HEK293T (cell line): Measurements from ENCODE around the gene FHL3.

Experiments
- BHLHE40 ChIP-seq: fragments of 450-650 bp; IDR thresholded peaks from 2 replicates; pipeline ENCODE4 v1.6.1; 2016; ENCODE audit warnings: mild to moderate bottlenecking, moderate library complexity, borderline replicate concordance
- CTBP1 ChIP-seq: fragments of 450-650 bp; IDR thresholded peaks from 2 replicates; pipeline ENCODE4 v1.6.1; 2016; ENCODE audit warnings: borderline replicate concordance
- FOXM1 ChIP-seq: fragments of 450-650 bp; IDR thresholded peaks from 2 replicates; pipeline ENCODE4 v1.6.1; 2017; ENCODE audit warnings: mild to moderate bottlenecking, borderline replicate concordance
- NFRKB ChIP-seq: fragments of 450-650 bp; IDR thresholded peaks from 2 replicates; pipeline ENCODE4 v1.6.1; 2016; ENCODE audit warnings: mild to moderate bottlenecking, moderate library complexity
- ZNF384 ChIP-seq: fragments of 450-650 bp; IDR thresholded peaks from 2 replicates; pipeline ENCODE4 v1.6.1; 2016

DNA sequence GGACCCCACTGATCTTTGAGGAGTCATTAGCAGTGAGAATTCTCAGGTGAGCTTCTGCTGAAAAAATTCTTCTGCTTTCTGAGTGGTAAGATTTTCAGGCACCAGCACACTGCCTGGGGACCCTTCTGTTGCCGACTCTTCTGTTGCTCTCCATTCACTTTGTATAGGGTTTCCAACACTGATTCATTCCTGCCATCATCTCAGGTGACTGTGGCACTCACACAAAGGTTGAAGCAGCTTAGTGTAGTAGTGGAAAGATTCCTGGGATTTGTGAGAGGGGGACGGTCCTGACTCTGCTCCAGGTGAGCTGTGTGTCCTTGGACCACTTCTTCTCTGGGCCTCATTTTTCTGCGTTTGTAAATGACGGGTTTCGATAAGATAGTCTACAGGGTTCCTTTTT is 16.7 kb upstream of the FHL3 start:
- TF ChIP-seq FOXM1 (no peak), BHLHE40 (no peak), CTBP1 (no peak), NFRKB (no peak), ZNF384 (no peak)
